Liver (tissue), 9 donors: ENCODE measurements around the gene LRIT2. TPM values are rescaled to one million over a fixed set of nuclear protein-coding genes. Genes with fewer than 3 reads are reported as not detected.

Experiments
- DNase-seq: peaks from one replicate; pipeline ENCODE4 v3.0.0-alpha.2; 2017; ENCODE audit warnings: low spot score
- H3K27ac ChIP-seq, 2 donors: one replicate each; pipeline ENCODE4 v1.7.0; 2013; ENCODE audit warnings: inconsistent platforms in 2 of 2, low read length in 2 of 2, control low read depth in 1 of 2, low read depth in 1 of 2, mild to moderate bottlenecking in 1 of 2
- H3K27me3 ChIP-seq, 4 donors: one replicate each; pipeline versions ENCODE4 v1.6.1 to v1.7.0; 2013; ENCODE audit warnings: low read length in 3 of 4, inconsistent platforms in 1 of 4, mild to moderate bottlenecking in 1 of 4, moderate library complexity in 1 of 4; ENCODE audit not compliant: control insufficient read depth in 4 of 4, insufficient read depth in 4 of 4
- H3K36me3 ChIP-seq, 4 donors: one replicate each; pipeline versions ENCODE4 v1.6.1 to v1.7.0; 2013; ENCODE audit warnings: low read length in 3 of 4, mild to moderate bottlenecking in 3 of 4, low read depth in 1 of 4, moderate library complexity in 1 of 4; ENCODE audit not compliant: control insufficient read depth in 4 of 4, insufficient read depth in 3 of 4
- H3K4me1 ChIP-seq, 4 donors: one replicate each; pipeline versions ENCODE4 v1.6.1 to v1.7.0; 2013; ENCODE audit warnings: low read length in 3 of 4, mild to moderate bottlenecking in 3 of 4, moderate library complexity in 1 of 4; ENCODE audit not compliant: control insufficient read depth in 4 of 4, insufficient read depth in 4 of 4
- H3K4me3 ChIP-seq, 3 donors: one replicate each; pipeline versions ENCODE4 v1.6.1 to v1.7.0; 2013; ENCODE audit warnings: low read length in 3 of 3, control low read depth in 1 of 3, low read depth in 1 of 3, mild to moderate bottlenecking in 1 of 3
- H3K9ac ChIP-seq, 2 donors: one replicate each; pipeline ENCODE4 v1.7.0; 2013; ENCODE audit warnings: low read length in 2 of 2, mild to moderate bottlenecking in 2 of 2, moderate library complexity in 2 of 2, control low read depth in 1 of 2, low read depth in 1 of 2
- H3K9me3 ChIP-seq, 4 donors: one replicate each; pipeline versions ENCODE4 v1.6.1 to v1.7.0; 2013; ENCODE audit warnings: low read length in 3 of 4; ENCODE audit not compliant: control insufficient read depth in 4 of 4
- CTCF ChIP-seq: fragments of 150-350 bp; IDR thresholded peaks from 2 replicates; pipeline ENCODE4 v1.5.1; 2017; ENCODE audit warnings: improper control_type of control experiment, low read depth, low read length; ENCODE audit not compliant: missing input control
- EGR1 ChIP-seq, 2 donors: IDR thresholded peaks; 2 replicates each; pipeline ENCODE4 v1.6.1; 2016 to 2018; ENCODE audit warnings: antibody characterized with exemption in 2 of 2, low read depth in 2 of 2
- FOXA2 ChIP-seq: IDR thresholded peaks from 2 replicates; pipeline ENCODE4 v1.6.1; 2016; ENCODE audit warnings: antibody characterized with exemption
- RAD21 ChIP-seq, 2 donors: IDR thresholded peaks; 2 replicates each; pipeline ENCODE4 v1.6.1; 2016; ENCODE audit warnings: antibody characterized with exemption in 2 of 2, mild to moderate bottlenecking in 2 of 2
- REST ChIP-seq: IDR thresholded peaks from 2 replicates; pipeline ENCODE4 v1.6.1; 2016; ENCODE audit warnings: antibody characterized with exemption, mild to moderate bottlenecking
- RXRA ChIP-seq, 2 donors: IDR thresholded peaks; 2 replicates each; pipeline ENCODE4 v1.6.1; 2017 to 2018; ENCODE audit warnings: antibody characterized with exemption in 2 of 2, mild to moderate bottlenecking in 1 of 2
- SP1 ChIP-seq: IDR thresholded peaks from 2 replicates; pipeline ENCODE4 v1.6.1; 2018; ENCODE audit warnings: antibody characterized with exemption, mild to moderate bottlenecking
- TAF1 ChIP-seq: conservative IDR thresholded peaks from 2 replicates; pipeline ENCODE4 v1.6.1; 2016; ENCODE audit warnings: antibody characterized with exemption, mild to moderate bottlenecking
- YY1 ChIP-seq: IDR thresholded peaks from 2 replicates; pipeline ENCODE4 v1.6.1; 2016; ENCODE audit warnings: antibody characterized with exemption, mild to moderate bottlenecking
- WGBS: extraction: QIAGEN DNeasy Blood & Tissue Kit; methylation state at CpG from one replicate; pipeline ENCODE4 v1.1.7; 2013; 5-methylcytosine and 5-hydroxymethylcytosine counted together
- polyA plus RNA-seq, 2 donors: library from polyadenylated mRNA; stranded (reverse) in 1 of 2; unstranded in 1 of 2; fragments of 200-250 nt in 1 of 2; fragments of >200 nt in 1 of 2; fragmentation: Nextera tagmentation in 1 of 2; extraction: Ambion mirVana in 1 of 2; gene quantifications; one replicate each; pipeline versions ENCODE4 v1.2.1 to v1.2.3, GENCODE V29; 2013 to 2015
- total RNA-seq, 2 donors: library from RNA; depleted of rRNA; stranded (reverse); fragments of >200 nt; gene quantifications; one replicate each; pipeline ENCODE4 v1.2.3, GENCODE V29; 2014
- donor health status: healthy.
- donor health status: healthy.
- donor health status: healthy.
- donor health status: healthy.
- donor health status: healthy.

LRIT2 gene
- total and polyA plus RNA-seq, 4 donors = not detected

GRCh38 chr10:84258034-84258695 lies 32.8 kb upstream of the LRIT2 start:
- H3K27ac ChIP-seq = no peak overlapping the region
- TF ChIP-seq TAF1 = no peak
- H3K4me3 ChIP-seq = no peak overlapping the region
- H3K4me1 ChIP-seq = peaks cover 0 to 3% (median 0%) of the 10 kb centered on the region in 4 donors
- H3K9me3 ChIP-seq = no peaks in the 10 kb centered on the region
- H3K27me3 ChIP-seq = no peaks in the 10 kb centered on the region
- 88% methylated on average over 7 of the region's 7 CpGs for WGBS
- no peak overlapping the region for H3K9ac ChIP-seq
- H3K36me3 ChIP-seq = no peaks in the 10 kb centered on the region
- no peak for DNase-seq

- H3K36me3 ChIP-seq = no peaks in the 10 kb centered on the region
- DNase-seq = no peak
- no peak overlapping the region for H3K9ac ChIP-seq
- TF ChIP-seq REST (no peak), TAF1 (no peak), YY1 (no peak), EGR1 (IDR thresholded peaks at IDR 0.05; ENCODE audit: low read depth in 2 of 2) (no peak), SP1 (no peak), RXRA (IDR thresholded peaks at IDR 0.05) (no peak)
- H3K27ac ChIP-seq = no peak overlapping the region
- no peaks in the 10 kb centered on the region for H3K9me3 ChIP-seq
- H3K27me3 ChIP-seq = no peaks in the 10 kb centered on the region
- H3K4me1 ChIP-seq = peaks cover 0 to 3% (median 0%) of the 10 kb centered on the region in 4 donors
- no peak overlapping the region for H3K4me3 ChIP-seq
- WGBS = 81% methylated on average over 15 of the region's 15 CpGs
Observed at GRCh38 chr10:84257343-84258020, 32.1 kb upstream of the LRIT2 start.

GRCh38 chr10:84256510-84257342 lies 31.4 kb upstream of the LRIT2 start:
- no peaks in the 10 kb centered on the region for H3K27me3 ChIP-seq
- no peak overlapping the region for H3K27ac ChIP-seq
- 36% methylated on average over 35 of the region's 35 CpGs for WGBS
- peaks cover 0 to 3% (median 0%) of the 10 kb centered on the region in 4 donors for H3K4me1 ChIP-seq
- no peak overlapping the region for H3K4me3 ChIP-seq
- H3K9ac ChIP-seq = no peak overlapping the region
- no peaks in the 10 kb centered on the region for H3K9me3 ChIP-seq
- no peak for DNase-seq
- no peaks in the 10 kb centered on the region for H3K36me3 ChIP-seq
- no peak for TF ChIP-seq FOXA2
- TF ChIP-seq CTCF = peak; percentile 34
- peak; percentile 7 to 31 for TF ChIP-seq RAD21 (IDR thresholded peaks at IDR 0.05)
